ENCODE data around the gene SPATA31D3. TPM values are rescaled to one million over a fixed set of nuclear protein-coding genes. Genes with fewer than 3 reads are reported as not detected.

SPATA31D3 gene
- total and polyA plus RNA-seq, 2 of the 8 experiments (the other 6 are each of a cell fraction or from before 2014, with no cell fraction given): not detected

- Histone ChIP-seq H4K8ac (ENCODE audit: extremely low read depth, insufficient read depth, low read length) (no peak overlapping the region), H3K56ac (replicated peaks; ENCODE audit: insufficient read length, low read depth, low read length) (no peak overlapping the region), H3K4ac (replicated peaks; ENCODE audit: insufficient read length, low read depth, low read length) (no peak overlapping the region), H3K4me2 (ENCODE audit: insufficient read depth in 1 of 2, low read depth in 2 of 2, low read length in 2 of 2) (no peak overlapping the region), H2BK15ac (ENCODE audit: low read length) (no peak overlapping the region), H3K27ac (ENCODE audit: low read depth, low read length) (no peak overlapping the region), H3K9ac (replicated peaks in 1 of 4; ENCODE audit: extremely low read depth in 1 of 4, low read depth in 3 of 4, low read length in 3 of 4) (no peak overlapping the region), H2AFZ (ENCODE audit: low read length) (no peak overlapping the region), H2AK5ac (ENCODE audit: low read depth, low read length) (no peak overlapping the region), H3K23ac (ENCODE audit: insufficient read length) (no peak overlapping the region), H3K14ac (ENCODE audit: insufficient read length) (no peak overlapping the region), H3K23me2 (ENCODE audit: low read depth, low read length) (no peaks in the 10 kb centered on the region), H2BK120ac (replicated peaks; ENCODE audit: low read depth, low read length) (no peak overlapping the region), H3K79me1 (ENCODE audit: low read depth, low read length) (no peaks in the 10 kb centered on the region), H3K27me3 (replicated peaks in 1 of 4; ENCODE audit: control insufficient read depth in 3 of 4, extremely low read depth in 1 of 4, insufficient read depth in 3 of 4, low read length in 3 of 4) (no peaks in the 10 kb centered on the region), H3K4me1 (replicated peaks in 1 of 4; ENCODE audit: control insufficient read depth in 3 of 4, insufficient read depth in 4 of 4, low read length in 3 of 4) (no peaks in the 10 kb centered on the region), H3K4me3 (ENCODE audit: extremely low read depth in 1 of 4, insufficient read depth in 2 of 4, low read depth in 3 of 4, low read length in 4 of 4) (no peak overlapping the region), H2BK5ac (ENCODE audit: low read depth, low read length) (no peak overlapping the region), H4K5ac (ENCODE audit: insufficient read length, low read depth, low read length) (no peak overlapping the region), H4K91ac (replicated peaks; ENCODE audit: insufficient read length, low read length) (no peak overlapping the region), H3K9me3 (ENCODE audit: insufficient read depth in 2 of 2, low read depth in 1 of 2, low read length in 1 of 2) (peaks cover 0 to 3% of the 10 kb centered on the region in 2 experiments; a peak in 1 of 4 replicates), H4K20me1 (replicated peaks in 1 of 2; ENCODE audit: control insufficient read depth in 1 of 2, insufficient read depth in 2 of 2, low read length in 2 of 2) (no peaks in the 10 kb centered on the region), H3K79me2 (ENCODE audit: control insufficient read depth in 1 of 2, insufficient read depth in 2 of 2, low read length in 2 of 2) (no peaks in the 10 kb centered on the region), H3K36me3 (ENCODE audit: control insufficient read depth in 2 of 4, insufficient read depth in 4 of 4, low read length in 3 of 4) (no peaks in the 10 kb centered on the region), H2BK12ac (ENCODE audit: low read depth, low read length) (no peak overlapping the region), H3K18ac (ENCODE audit: extremely low read depth, low read length) (no peak overlapping the region), H2BK20ac (ENCODE audit: low read length) (no peak overlapping the region)
- no peak for TF ChIP-seq PHF8 (conservative IDR thresholded peaks at IDR 0.05; ENCODE audit: low read depth, low read length)
- TF ChIP-seq RAD21 (IDR thresholded peaks at IDR 0.05 in 1 of 2, conservative IDR thresholded peaks at IDR 0.05 in 1 of 2; ENCODE audit: low read depth in 2 of 2, low read length in 2 of 2): peak; percentile 44 to 60
- TF ChIP-seq CTCF (IDR thresholded peaks at IDR 0.05; ENCODE audit: control extremely low read depth in 1 of 3, insufficient read depth in 1 of 3, low read depth in 1 of 3, low read length in 3 of 3): peak in 2 of 3 experiments; percentile 3 to 23; a peak in 1 of 4 replicates
- TF ChIP-seq MAX (IDR thresholded peaks at IDR 0.05): no peak
- no peak for TF ChIP-seq CEBPB (IDR thresholded peaks at IDR 0.05; ENCODE audit: low read depth, low read length)
- TF ChIP-seq HDAC2 (IDR thresholded peaks at IDR 0.05; ENCODE audit: borderline replicate concordance in 1 of 2, low read depth in 2 of 2, low read length in 2 of 2): no peak
- no peak for TF ChIP-seq TAF7 (optimal IDR thresholded peaks at IDR 0.05; ENCODE audit: borderline replicate concordance, low read depth, low read length)
- DNase-seq (ENCODE audit: low read depth in 1 of 2, low spot score in 2 of 2) (peak in 1 of 2 experiments; percentile 3), FAIRE-seq (no peak)
- ChIA-PET CTCF (ENCODE audit: partially characterized antibody) (no interaction called here), POLR2A (ENCODE audit: partially characterized antibody) (no interaction called here)
- 87% methylated on average over 11 of the region's 11 CpGs; no CpG with 5 or more reads in 1 of the 2 experiments for WGBS, 2 experiments (ENCODE audit: extremely low coverage in 1 of 2, insufficient coverage in 1 of 2, insufficient read length in 1 of 2, insufficient replicate concordance in 2 of 2, low coverage in 1 of 2, low lambda C conversion rate in 2 of 2, missing lambda C conversion rate in 1 of 2)
These were observed 33.1 kb downstream of the SPATA31D3 start for GRCh38 chr9:81976351-81976750.

All from H1 (cell line).